K562 (cell line): ENCODE results near the gene NDUFAF4. TPM values are rescaled to one million over a fixed set of nuclear protein-coding genes. Genes with fewer than 3 reads are reported as not detected.

ENCODE experiments used
- ASH1L ChIP-seq: fragments of 450-650 bp; IDR thresholded peaks from 2 replicates; pipeline ENCODE4 v1.6.1; 2018; ENCODE audit warnings: borderline replicate concordance, mild to moderate bottlenecking, low read depth; ENCODE audit not compliant: partially characterized antibody
- CEBPB ChIP-seq: fragments of 450-650 bp; IDR thresholded peaks from 2 replicates; pipeline ENCODE4 v1.6.1; 2016; ENCODE audit warnings: missing genetic modification characterization, missing compliant biosample characterization
- CREM ChIP-seq: IDR thresholded peaks from 2 replicates; pipeline ENCODE4 v1.6.1; 2014; ENCODE audit warnings: antibody characterized with exemption, low read depth
- FOSL1 ChIP-seq: fragments of 200-800 bp; sonication (Bioruptor generic); conservative IDR thresholded peaks from 2 replicates; pipeline ENCODE4 v1.6.1; 2016; ENCODE audit warnings: missing genetic modification characterization, missing compliant biosample characterization
- KLF16 ChIP-seq: IDR thresholded peaks from 2 replicates; pipeline ENCODE4 v1.6.1; 2016; ENCODE audit warnings: antibody characterized with exemption
- MBD2 ChIP-seq: sonication (generic); IDR thresholded peaks from 2 replicates; pipeline ENCODE4 v1.6.1; 2016; ENCODE audit warnings: low read depth, borderline replicate concordance
- MEIS2 ChIP-seq: fragments of 450-650 bp; IDR thresholded peaks from 2 replicates; pipeline ENCODE4 v1.6.1; 2014; ENCODE audit warnings: mild to moderate bottlenecking; ENCODE audit not compliant: partially characterized antibody
- NR1H2 ChIP-seq: sonication (generic); formaldehyde crosslinking; IDR thresholded peaks from 2 replicates; pipeline ENCODE4 v1.4.0; 2020; ENCODE audit warnings: mild to moderate bottlenecking, missing genetic modification reagents
- SOX6 ChIP-seq: fragments of 450-650 bp; IDR thresholded peaks from 2 replicates; pipeline ENCODE4 v1.6.1; 2014; ENCODE audit warnings: mild to moderate bottlenecking
- SRSF1 ChIP-seq: fragments of 200-400 bp; formaldehyde crosslinking; IDR thresholded peaks from 2 replicates; pipeline ENCODE4 v1.6.1; 2017; ENCODE audit warnings: mild to moderate bottlenecking, low read depth, low read length, moderate library complexity
- TEAD1 ChIP-seq, 2 experiments: fragments of 450-650 bp in 1 of 2; sonication (generic) in 1 of 2; formaldehyde crosslinking; IDR thresholded peaks; 2 replicates each; pipeline versions ENCODE4 v1.4.0 to v1.8.0; 2020 to 2022; ENCODE audit warnings: mild to moderate bottlenecking in 2 of 2, missing genetic modification reagents in 1 of 2
- USF2 ChIP-seq: sonication (generic); formaldehyde crosslinking; IDR thresholded peaks from 2 replicates; pipeline ENCODE4 v1.5.0; 2020; ENCODE audit warnings: missing genetic modification reagents
- YY1 ChIP-seq, 3 experiments: IDR thresholded peaks; 2 replicates each; pipeline ENCODE4 v1.6.1; 2011; ENCODE audit warnings: low read length in 2 of 3, mild to moderate bottlenecking in 2 of 3, moderate library complexity in 2 of 3, borderline replicate concordance in 1 of 3, control low read depth in 1 of 3, low read depth in 1 of 3; ENCODE audit not compliant: insufficient read depth in 3 of 3, insufficient replicate concordance in 2 of 3, control insufficient read depth in 1 of 3, insufficient read length in 1 of 3; ENCODE audit errors: extremely low read depth in 1 of 3
- ZNF217 ChIP-seq: sonication (generic); formaldehyde crosslinking; IDR thresholded peaks from 2 replicates; pipeline ENCODE4 v1.8.0; 2022; ENCODE audit warnings: mild to moderate bottlenecking, missing genetic modification reagents
- ZNF354B ChIP-seq: fragments of 250-450 bp; sonication (Bioruptor Pico); IDR thresholded peaks from 2 replicates; pipeline ENCODE4 v1.4.0; 2020
- polyA plus RNA-seq, 8 experiments: library from polyadenylated mRNA; depleted of rRNA in 4 of 8; stranded (reverse) in 5 of 8; unstranded in 3 of 8; fragments of >200 nt; fragmentation: Nextera tagmentation in 2 of 8; fragmentation: Illumina TruSeq in 1 of 8; extraction: Ambion mirVana in 2 of 8; extraction: Trizol in 1 of 8; gene quantifications; 2 replicates each; pipeline versions ENCODE4 v1.2.1 to v1.2.3, GENCODE V29; 2011 to 2014; ENCODE audit warnings: inconsistent platforms in 1 of 8, missing spikeins in 1 of 8
- total RNA-seq, 7 experiments: library from RNA; depleted of rRNA in 6 of 7; stranded (reverse); fragments of >200 nt in 6 of 7; fragmentation: Illumina TruSeq in 2 of 7; extraction: Trizol in 2 of 7; gene quantifications; 2 replicates each; pipeline versions ENCODE4 v1.2.1 to v1.2.3, GENCODE V29; 2011 to 2021; ENCODE audit warnings: low replicate concordance in 1 of 7
- TF ChIP-seq, protein P1 (sequence below): fragments of 250-450 bp; sonication (Bioruptor Pico); IDR thresholded peaks from 2 replicates; pipeline ENCODE4 v1.8.0; 2022; ENCODE audit warnings: moderate library complexity, mild to moderate bottlenecking, inconsistent platforms
- TF ChIP-seq, protein P2 (sequence below), 2 experiments: IDR thresholded peaks in 1 of 2; conservative IDR thresholded peaks in 1 of 2; 2 replicates each; pipeline ENCODE4 v1.6.1; 2016; ENCODE audit warnings: low read depth in 2 of 2, mild to moderate bottlenecking in 1 of 2, missing compliant biosample characterization in 1 of 2, missing genetic modification characterization in 1 of 2, moderate library complexity in 1 of 2
- TF ChIP-seq, protein P3 (sequence below): sonication (generic); formaldehyde crosslinking; IDR thresholded peaks from 2 replicates; pipeline ENCODE4 v1.9.0; 2022; ENCODE audit warnings: mild to moderate bottlenecking, missing genetic modification reagents
- TF ChIP-seq, protein P4 (sequence below): sonication (generic); formaldehyde crosslinking; IDR thresholded peaks from 2 replicates; pipeline ENCODE4 v1.8.0; 2022; ENCODE audit warnings: mild to moderate bottlenecking, missing genetic modification reagents

Gene NDUFAF4
- total and polyA plus RNA-seq, 9 of the 15 experiments (the other 6 are each of a cell fraction or from before 2014, with no cell fraction given), result 45.0 to 418 (median 136) TPM

DNA sequence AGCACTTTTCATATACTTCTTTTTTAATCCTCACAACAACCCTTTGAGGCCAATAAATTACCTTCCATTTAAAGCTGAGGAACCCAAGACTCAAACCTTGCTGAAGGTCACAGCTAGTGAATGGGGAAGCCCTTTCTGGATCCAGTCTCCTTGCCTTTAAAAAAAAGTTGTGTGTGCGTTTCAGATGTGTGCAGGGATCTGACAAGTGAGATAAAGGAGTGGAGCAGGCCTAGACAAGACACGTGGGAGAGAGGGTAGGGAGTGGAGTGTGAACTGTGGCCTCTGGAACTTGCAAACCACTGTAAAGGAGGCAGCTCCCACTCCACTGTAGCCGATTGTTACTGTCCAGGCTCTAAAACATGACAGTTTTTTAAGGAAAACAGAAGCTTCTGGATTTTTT, 28.7 kb upstream of the NDUFAF4 start (continued):
- TF ChIP-seq USF2 (CRISPR knock-in tag), result peak; percentile 49; the same call in 1 of the 2 replicates
- TF ChIP-seq SOX6, result peak; percentile 56; the same call in 1 of the 2 replicates
- TF ChIP-seq KLF16, result peak; percentile 54; the same call in 1 of the 2 replicates
- TF ChIP-seq ASH1L, result no peak
- TF ChIP-seq ZNF354B (CRISPR knock-in tag), result no peak
- peak; percentile 68 for TF ChIP-seq CREM
- TF ChIP-seq TEAD1 (CRISPR knock-in tag; IDR thresholded peaks at IDR 0.05), result no peak
- TF ChIP-seq, protein P1, sequence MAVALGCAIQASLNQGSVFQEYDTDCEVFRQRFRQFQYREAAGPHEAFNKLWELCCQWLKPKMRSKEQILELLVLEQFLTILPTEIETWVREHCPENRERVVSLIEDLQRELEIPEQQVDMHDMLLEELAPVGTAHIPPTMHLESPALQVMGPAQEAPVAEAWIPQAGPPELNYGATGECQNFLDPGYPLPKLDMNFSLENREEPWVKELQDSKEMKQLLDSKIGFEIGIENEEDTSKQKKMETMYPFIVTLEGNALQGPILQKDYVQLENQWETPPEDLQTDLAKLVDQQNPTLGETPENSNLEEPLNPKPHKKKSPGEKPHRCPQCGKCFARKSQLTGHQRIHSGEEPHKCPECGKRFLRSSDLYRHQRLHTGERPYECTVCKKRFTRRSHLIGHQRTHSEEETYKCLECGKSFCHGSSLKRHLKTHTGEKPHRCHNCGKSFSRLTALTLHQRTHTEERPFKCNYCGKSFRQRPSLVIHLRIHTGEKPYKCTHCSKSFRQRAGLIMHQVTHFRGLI (CRISPR knock-in tag), result no peak
- TF ChIP-seq MEIS2, result peak; percentile 51
- peak; percentile 29; the same call in 1 of the 2 replicates for TF ChIP-seq MBD2
- TF ChIP-seq FOSL1 (tag), result no peak
- TF ChIP-seq, protein P2, sequence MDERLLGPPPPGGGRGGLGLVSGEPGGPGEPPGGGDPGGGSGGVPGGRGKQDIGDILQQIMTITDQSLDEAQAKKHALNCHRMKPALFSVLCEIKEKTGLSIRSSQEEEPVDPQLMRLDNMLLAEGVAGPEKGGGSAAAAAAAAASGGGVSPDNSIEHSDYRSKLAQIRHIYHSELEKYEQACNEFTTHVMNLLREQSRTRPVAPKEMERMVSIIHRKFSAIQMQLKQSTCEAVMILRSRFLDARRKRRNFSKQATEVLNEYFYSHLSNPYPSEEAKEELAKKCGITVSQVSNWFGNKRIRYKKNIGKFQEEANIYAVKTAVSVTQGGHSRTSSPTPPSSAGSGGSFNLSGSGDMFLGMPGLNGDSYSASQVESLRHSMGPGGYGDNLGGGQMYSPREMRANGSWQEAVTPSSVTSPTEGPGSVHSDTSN (CRISPR knock-in tag; IDR thresholded peaks at IDR 0.05; ENCODE audit: low read depth), result no peak
- TF ChIP-seq, protein P2 (tag; conservative IDR thresholded peaks at IDR 0.05; ENCODE audit: low read depth), result peak; percentile 32; the same call in 1 of the 2 replicates
- no peak for TF ChIP-seq NR1H2
- TF ChIP-seq CEBPB, result no peak
- no peak for TF ChIP-seq ZNF217
- no peak for TF ChIP-seq YY1 (IDR thresholded peaks at IDR 0.05; ENCODE audit: borderline replicate concordance in 1 of 3, control insufficient read depth in 1 of 3, extremely low read depth in 1 of 3, insufficient read depth in 3 of 3, insufficient read length in 1 of 3, insufficient replicate concordance in 2 of 3, low read depth in 1 of 3, low read length in 2 of 3)
- TF ChIP-seq SRSF1, result no peak
- TF ChIP-seq, protein P3, sequence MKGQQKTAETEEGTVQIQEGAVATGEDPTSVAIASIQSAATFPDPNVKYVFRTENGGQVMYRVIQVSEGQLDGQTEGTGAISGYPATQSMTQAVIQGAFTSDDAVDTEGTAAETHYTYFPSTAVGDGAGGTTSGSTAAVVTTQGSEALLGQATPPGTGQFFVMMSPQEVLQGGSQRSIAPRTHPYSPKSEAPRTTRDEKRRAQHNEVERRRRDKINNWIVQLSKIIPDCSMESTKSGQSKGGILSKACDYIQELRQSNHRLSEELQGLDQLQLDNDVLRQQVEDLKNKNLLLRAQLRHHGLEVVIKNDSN (CRISPR knock-in tag), result peak; percentile 63
- TF ChIP-seq, protein P4, sequence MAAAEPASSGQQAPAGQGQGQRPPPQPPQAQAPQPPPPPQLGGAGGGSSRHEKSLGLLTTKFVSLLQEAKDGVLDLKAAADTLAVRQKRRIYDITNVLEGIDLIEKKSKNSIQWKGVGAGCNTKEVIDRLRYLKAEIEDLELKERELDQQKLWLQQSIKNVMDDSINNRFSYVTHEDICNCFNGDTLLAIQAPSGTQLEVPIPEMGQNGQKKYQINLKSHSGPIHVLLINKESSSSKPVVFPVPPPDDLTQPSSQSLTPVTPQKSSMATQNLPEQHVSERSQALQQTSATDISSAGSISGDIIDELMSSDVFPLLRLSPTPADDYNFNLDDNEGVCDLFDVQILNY, result no peak
